ENCODE measurements around the gene ADAM12.

DNA sequence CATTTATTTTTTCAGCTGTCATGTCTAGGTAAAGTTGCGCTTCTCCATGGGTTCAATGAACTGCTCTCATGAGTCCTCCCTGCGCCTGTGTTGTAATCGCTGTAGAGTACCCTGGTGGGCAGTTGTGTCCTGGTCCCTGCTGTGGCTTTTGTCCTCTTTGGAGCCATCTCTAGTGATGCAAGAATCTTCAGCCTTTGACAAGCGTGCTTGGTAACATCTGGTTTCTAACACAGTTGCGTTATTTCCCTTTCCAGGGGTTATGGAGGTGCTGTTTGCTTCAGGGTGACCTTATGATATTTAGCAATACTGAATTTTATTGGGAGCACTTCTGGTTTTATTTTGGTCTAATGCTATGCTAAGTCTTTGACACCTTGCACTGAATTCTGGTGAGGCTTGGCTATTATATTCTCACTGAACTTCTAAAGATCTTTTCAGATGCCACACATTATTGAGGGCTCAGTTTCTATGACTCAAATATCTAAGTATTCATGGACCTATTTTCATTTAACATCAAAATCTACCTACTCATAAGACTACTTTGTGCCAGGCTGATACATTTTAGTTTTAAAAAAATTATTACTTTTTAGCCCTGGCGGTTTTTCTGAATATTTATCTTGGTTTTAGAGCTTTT is 403.3 kb downstream of the ADAM12 start:
- TF ChIP-seq, protein P1, sequence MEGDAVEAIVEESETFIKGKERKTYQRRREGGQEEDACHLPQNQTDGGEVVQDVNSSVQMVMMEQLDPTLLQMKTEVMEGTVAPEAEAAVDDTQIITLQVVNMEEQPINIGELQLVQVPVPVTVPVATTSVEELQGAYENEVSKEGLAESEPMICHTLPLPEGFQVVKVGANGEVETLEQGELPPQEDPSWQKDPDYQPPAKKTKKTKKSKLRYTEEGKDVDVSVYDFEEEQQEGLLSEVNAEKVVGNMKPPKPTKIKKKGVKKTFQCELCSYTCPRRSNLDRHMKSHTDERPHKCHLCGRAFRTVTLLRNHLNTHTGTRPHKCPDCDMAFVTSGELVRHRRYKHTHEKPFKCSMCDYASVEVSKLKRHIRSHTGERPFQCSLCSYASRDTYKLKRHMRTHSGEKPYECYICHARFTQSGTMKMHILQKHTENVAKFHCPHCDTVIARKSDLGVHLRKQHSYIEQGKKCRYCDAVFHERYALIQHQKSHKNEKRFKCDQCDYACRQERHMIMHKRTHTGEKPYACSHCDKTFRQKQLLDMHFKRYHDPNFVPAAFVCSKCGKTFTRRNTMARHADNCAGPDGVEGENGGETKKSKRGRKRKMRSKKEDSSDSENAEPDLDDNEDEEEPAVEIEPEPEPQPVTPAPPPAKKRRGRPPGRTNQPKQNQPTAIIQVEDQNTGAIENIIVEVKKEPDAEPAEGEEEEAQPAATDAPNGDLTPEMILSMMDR (IDR thresholded peaks at IDR 0.05; ENCODE audit: poor library complexity, severe bottlenecking), result no peak
- TF ChIP-seq EZH2 (IDR thresholded peaks at IDR 0.05; ENCODE audit: borderline replicate concordance, insufficient read depth, low read length, poor library complexity, severe bottlenecking) (no peak), POLR2AphosphoS5 (IDR thresholded peaks at IDR 0.05) (no peak), TAF1 (IDR thresholded peaks at IDR 0.05; ENCODE audit: low read depth) (no peak), RAD21 (conservative IDR thresholded peaks at IDR 0.05) (no peak)
